ENCODE measurements around the gene PLBD2. TPM values are rescaled to one million over a fixed set of nuclear protein-coding genes. Genes with fewer than 3 reads are reported as not detected.

PLBD2 gene
- total RNA-seq, 1 experiment from 2014 or later = 31.4 TPM

- Mint-ChIP-seq H3K27me3 (ENCODE audit: low read depth) (no peaks in the 10 kb centered on the region; the same call in 1 of the 2 replicates), H3K27ac (no peak overlapping the region), H3K36me3 (ENCODE audit: insufficient read depth in 1 of 3, low read depth in 3 of 3) (peaks cover 6 to 34% (median 34%) of the 10 kb centered on the region in 3 experiments; a peak in 6 of 7 replicates), H3K4me3 (no peak overlapping the region), H3K9me3 (no peaks in the 10 kb centered on the region), H3K4me1 (peaks cover 0 to 3% of the 10 kb centered on the region in 2 experiments; a peak in 2 of 4 replicates)
- no peak for DNase-seq
- no peak overlapping the region for H2AK5ac ChIP-seq (ENCODE audit: insufficient read length, low read length)
- no peak overlapping the region for H2AFZ ChIP-seq (ENCODE audit: low read length)
- no peaks in the 10 kb centered on the region for H3K79me1 ChIP-seq (ENCODE audit: insufficient read depth, low read depth, low read length, poor library complexity, severe bottlenecking)
- H2BK12ac ChIP-seq (ENCODE audit: insufficient read length, low read depth, low read length) = no peak overlapping the region
- no peak overlapping the region for H3T11ph ChIP-seq (ENCODE audit: low read length)
- no peak overlapping the region for H3K27ac ChIP-seq (ENCODE audit: insufficient read length, low read depth, low read length)
- H4K5ac ChIP-seq (ENCODE audit: insufficient read length, low read depth, low read length) = no peak overlapping the region
- no peak overlapping the region for H2BK15ac ChIP-seq (ENCODE audit: low read depth, low read length)
- no peak overlapping the region for H2BK20ac ChIP-seq (ENCODE audit: low read depth, low read length, poor library complexity, severe bottlenecking)
- no peaks in the 10 kb centered on the region for H3K27me3 ChIP-seq (ENCODE audit: insufficient read depth, low read length)
- H3K4ac ChIP-seq (ENCODE audit: low read depth, low read length) = no peak overlapping the region
- no peak overlapping the region for H4K8ac ChIP-seq (replicated peaks; ENCODE audit: insufficient read length, low read depth, low read length)
- no peaks in the 10 kb centered on the region for H4K20me1 ChIP-seq (ENCODE audit: control insufficient read depth, insufficient read depth, insufficient read length)
- WGBS (ENCODE audit: extremely low coverage, insufficient read length, low lambda C conversion rate) = no CpG with 5 or more reads among the region's 4 CpGs
- H3K56ac ChIP-seq (ENCODE audit: insufficient read length, low read depth, low read length) = no peak overlapping the region
- no peaks in the 10 kb centered on the region for H3K4me1 ChIP-seq (ENCODE audit: insufficient read depth, low read length)
- no peak overlapping the region for H3K9ac ChIP-seq (ENCODE audit: extremely low read depth, insufficient read length, low read length)
- no peaks in the 10 kb centered on the region for H3K23me2 ChIP-seq (ENCODE audit: insufficient read length, low read depth, low read length, poor library complexity, severe bottlenecking)
- no peaks in the 10 kb centered on the region for H3K9me3 ChIP-seq (ENCODE audit: control insufficient read depth, low read depth, low read length)
- no peak overlapping the region for H3K18ac ChIP-seq (ENCODE audit: insufficient read length, low read depth, low read length)
- H3K4me2 ChIP-seq (ENCODE audit: insufficient read depth, insufficient read length, low read length) = no peak overlapping the region
- H3K79me2 ChIP-seq (ENCODE audit: insufficient read depth, low read length) = no peaks in the 10 kb centered on the region
- no peak overlapping the region for H3K23ac ChIP-seq (ENCODE audit: insufficient read length, low read depth, low read length)
- TF ChIP-seq CTCF (conservative IDR thresholded peaks at IDR 0.05) = no peak
- H3K14ac ChIP-seq (ENCODE audit: insufficient read depth, low read length) = no peak overlapping the region
- no peak overlapping the region for H2BK120ac ChIP-seq (ENCODE audit: low read depth, low read length, poor library complexity, severe bottlenecking)
- H2BK5ac ChIP-seq (ENCODE audit: insufficient read length, low read length) = no peak overlapping the region
- no peak overlapping the region for H4K91ac ChIP-seq (ENCODE audit: insufficient read length, low read depth, low read length)
These were observed 23.8 kb downstream of the PLBD2 start for GRCh38 chr12:113382206-113382605.
